Anterior cingulate cortex (tissue), 58 donors: ENCODE measurements around the gene PXDC1.
A peak's percentile ranks its signal among the peaks of the same experiment; 100 is the strongest.

Source experiments
- DNase-seq, 58 donors: peaks; one replicate each; lab custom pipeline; 2025; lab: John Stamatoyannopoulos, UW

PXDC1 gene

DNA sequence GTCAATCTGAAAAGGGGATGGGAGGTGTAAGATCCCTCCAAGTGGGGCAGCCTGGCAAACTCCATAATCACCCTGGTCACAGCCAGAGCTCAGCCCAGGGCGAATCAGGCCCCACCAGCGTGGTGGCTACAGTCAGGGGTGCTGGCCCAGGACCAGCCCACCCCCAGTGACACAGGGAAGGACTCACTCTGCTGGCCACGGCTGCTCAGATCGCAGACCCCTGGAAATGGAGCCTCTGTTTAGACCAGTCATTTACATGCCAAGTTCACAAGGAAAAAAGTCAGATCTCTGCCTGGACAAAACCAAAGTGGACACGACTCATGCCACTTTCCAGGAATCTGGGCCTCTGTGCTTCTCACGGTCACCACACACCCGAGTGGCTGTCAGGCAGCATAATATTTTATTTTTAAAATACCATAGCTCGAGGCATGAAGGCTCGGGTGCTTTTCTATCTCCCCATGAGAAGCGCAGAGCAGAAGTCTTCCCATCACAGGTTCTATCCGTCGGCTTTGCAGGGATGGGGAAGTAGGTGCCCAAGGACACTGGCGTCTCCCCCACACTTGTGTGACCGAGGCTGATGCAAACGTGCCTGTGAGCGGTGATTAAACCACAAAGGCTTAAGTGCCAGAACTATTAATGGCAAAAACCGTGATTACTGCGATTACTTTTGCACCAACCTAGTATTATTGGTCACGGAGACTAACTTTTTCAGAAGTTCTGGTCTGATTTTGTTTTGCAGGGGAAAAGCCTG lies 13.0 kb downstream of the PXDC1 start:
- DNase-seq, result no peak

DNA sequence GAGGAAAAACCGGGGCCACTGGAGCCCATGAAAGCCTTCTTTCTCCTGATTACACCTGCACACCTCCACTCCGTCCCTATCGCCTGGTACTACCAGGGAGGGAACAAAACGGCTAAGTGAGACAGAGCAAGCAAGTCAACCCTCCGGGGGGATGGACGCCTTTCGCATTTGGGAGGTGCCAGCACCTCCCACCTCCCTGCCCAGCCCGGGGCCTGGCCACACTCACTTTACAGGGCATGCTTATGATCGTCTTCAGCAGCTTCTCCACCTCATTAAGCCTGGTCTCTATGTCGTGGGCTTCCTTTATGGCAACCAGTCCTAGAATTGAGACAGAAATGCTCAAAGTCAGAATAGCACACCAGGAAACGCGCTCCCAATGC lies 13.7 kb downstream of the PXDC1 start:
- no peak for DNase-seq

DNA sequence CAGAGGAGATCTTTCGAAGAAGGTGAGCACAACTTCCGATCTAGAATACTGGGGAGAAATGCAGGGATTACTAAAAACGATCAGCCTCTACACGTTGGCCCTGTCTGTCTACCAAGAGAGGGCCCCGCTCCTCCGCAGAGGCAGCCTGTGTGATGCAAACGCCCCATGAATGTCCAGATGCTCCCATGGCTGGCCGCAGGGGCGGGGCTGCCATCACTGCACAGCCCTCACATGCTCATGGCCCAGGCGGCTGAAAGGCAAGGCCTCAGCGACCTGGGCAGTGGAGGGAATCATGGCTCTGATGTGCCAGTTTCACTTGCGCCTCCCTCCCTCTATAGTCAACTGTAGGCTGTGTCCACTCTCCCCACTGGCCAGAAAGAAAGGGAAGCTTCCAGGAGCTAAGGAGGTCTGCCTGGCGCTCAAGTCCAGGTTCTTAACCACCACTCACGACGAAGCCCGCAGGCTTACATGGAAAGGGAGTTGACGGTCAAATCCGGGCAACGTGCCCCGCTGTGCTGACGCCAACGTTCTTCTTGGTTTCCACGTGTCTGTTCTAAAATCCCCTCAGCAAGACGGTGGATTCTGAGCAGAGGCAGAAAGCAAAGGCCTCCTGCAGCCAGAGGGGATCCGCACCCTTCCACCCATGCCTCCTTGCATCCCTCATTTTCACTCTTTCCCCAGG lies 14.2 kb downstream of the PXDC1 start:
- peak in 7 of 58 donors; percentile 7 to 35 (median 15) for DNase-seq

DNA sequence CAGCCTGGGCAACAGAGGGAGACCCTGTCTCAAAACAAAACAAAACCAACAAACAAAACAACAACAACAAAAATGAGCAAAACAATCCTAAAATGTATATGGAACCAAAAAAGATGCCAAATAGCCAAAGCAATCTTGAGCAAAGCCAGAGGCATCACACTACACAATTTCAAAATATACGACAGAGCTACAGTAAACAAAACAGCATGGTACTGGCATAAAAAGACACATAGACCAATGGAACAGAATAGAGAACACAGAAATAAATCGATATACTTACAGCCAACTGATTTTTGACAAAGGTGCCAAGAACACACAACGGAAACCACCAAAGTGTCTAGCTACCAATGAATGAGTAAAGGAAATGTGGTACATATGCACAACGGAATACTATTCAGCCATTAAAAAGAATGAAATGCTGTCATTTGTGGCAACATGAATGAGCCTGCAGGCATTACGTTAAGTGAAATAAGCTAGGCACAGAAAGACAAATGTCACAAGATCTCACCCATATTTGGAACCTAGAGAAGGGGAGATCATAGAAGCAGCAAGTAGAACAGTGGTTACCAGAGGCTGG lies 16.4 kb downstream of the PXDC1 start:
- DNase-seq, result no peak

- DNase-seq, result no peak
Measured at GRCh38 chr6:3734023-3734422, 17.5 kb downstream of the PXDC1 start.

DNA sequence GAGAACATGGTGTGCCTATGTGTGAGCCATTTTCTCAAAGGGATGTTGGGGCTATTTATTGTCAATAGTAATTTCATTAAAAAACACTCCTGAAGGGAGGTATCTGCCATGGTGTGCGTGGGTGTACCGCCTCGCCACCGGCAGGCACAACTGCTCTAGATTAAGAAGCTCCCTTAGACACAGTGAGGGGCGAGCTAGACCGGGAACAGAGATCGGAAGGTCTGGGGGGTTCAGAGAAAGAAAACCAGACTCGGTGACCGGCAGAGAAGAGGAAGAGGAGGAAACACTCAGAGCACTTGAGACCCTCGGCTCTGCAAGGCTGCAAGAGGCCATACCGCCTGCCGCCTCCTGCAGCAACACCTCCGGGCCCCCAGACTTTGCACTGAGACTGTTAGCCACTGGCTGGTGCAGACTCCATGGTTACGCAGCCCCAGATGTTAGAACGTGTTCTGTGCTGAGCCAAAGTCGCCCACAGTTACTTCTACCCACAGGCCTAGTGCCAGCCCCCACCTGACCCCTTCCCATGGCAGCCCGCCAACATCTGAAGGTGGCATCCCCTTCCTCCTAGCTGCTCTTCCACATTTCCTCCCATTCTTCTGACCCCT lies 18.1 kb downstream of the PXDC1 start:
- no peak for DNase-seq

GRCh38 chr6:3732345-3733141 lies 19.0 kb downstream of the PXDC1 start:
- peak in 54 of 58 donors; percentile 14 to 84 (median 60) for DNase-seq

DNA sequence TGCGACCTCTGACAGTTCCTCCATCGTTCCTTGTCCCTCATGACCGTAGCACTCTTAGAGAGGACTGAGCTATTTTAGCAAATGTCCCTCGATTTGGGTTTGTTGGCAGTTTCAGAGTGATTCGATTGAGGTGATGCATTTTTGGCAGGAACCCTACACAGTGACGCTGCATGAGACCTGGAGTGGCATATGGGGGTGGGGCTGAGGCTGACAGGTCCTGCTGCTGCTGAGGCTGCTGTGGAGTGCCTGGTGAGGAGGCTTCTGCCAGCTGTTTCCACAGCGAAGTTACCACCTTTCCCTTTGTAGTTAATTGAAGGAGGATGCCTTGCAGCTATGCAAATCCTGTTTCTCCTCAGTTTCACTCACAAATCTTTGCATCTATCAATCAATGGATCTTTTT lies 19.8 kb downstream of the PXDC1 start:
- DNase-seq, result no peak

DNA sequence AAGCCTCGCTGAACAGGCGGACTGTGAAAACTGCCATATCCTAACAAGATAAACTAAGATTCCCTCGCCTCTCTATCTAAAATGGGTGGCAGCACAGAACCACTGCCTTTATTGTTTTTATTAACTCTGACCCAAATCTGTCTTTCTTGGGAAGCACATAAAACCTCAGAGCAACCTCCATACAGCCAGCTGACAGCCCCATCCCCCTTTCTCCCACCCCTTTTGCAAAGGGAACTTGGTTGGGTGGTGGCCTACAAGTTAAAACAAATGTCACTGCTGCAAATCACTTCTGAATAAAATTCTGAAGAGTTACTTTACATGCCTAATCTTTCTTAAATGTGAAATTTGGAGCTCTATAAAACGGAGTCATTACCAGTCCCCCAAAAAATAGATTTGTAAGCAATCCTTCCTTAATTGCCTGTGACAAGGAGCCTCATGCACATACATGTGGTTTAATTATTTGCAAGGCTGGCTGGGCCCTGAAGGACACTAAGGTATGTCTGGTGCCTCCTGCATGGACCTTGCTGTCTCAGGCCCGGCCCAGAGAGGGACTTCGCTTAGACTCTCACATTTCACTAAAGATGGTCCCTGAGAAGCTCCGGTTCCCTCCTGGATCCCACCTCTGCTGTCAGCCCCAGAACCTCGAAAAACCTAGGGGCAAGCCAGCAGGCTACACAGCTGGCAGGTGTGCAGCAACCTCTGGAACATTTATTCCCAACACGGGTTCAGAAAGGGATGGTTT lies 21.7 kb downstream of the PXDC1 start:
- no peak for DNase-seq

GRCh38 chr6:3727593-3728108 lies 23.9 kb downstream of the PXDC1 start:
- DNase-seq, result no peak

DNA sequence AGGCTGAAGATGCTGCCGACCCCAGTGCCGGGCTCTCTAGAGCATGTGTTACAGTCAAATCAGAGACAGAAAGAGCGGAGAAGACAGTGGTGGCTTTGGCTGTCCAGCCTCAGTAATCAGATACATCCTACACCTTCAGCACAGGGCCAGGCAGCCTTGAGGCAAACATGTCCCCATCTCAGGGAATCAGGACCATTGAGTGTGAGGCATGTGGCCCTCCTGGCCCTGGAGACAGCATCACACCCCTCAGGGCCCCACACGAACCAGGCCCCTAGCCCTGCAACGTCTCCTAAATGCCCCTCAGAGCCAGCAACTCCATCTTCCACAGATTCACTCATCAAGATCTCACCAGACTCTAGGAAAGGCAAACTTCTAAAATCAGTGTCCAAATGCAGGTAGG lies 24.5 kb downstream of the PXDC1 start:
- no peak for DNase-seq

GRCh38 chr6:3726421-3726820 lies 25.1 kb downstream of the PXDC1 start:
- no peak for DNase-seq

GRCh38 chr6:3725145-3726047 lies 26.1 kb downstream of the PXDC1 start:
- peak in 1 of 58 donors; percentile 10 for DNase-seq

GRCh38 chr6:3724451-3725144 lies 26.9 kb downstream of the PXDC1 start:
- no peak for DNase-seq

DNA sequence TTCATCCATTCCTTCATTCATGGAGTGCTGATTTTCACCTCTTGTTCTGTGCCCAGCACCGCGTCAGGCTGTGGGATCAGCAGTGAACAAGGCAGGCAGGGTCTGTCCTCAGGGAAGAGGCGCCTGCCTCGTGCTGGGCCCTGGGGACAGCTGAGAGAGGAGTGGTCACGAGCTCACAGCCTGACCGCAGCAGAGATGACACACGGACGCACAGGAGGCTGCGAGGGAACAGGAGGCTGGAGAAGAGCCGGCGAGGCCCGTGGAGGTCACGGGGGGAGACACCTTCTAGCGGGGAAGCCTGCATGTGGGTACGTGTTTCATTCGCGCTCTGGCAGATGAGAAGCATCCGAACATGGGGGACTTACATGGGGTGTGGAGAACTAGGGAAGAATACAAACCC lies 27.5 kb downstream of the PXDC1 start:
- no peak for DNase-seq

DNA sequence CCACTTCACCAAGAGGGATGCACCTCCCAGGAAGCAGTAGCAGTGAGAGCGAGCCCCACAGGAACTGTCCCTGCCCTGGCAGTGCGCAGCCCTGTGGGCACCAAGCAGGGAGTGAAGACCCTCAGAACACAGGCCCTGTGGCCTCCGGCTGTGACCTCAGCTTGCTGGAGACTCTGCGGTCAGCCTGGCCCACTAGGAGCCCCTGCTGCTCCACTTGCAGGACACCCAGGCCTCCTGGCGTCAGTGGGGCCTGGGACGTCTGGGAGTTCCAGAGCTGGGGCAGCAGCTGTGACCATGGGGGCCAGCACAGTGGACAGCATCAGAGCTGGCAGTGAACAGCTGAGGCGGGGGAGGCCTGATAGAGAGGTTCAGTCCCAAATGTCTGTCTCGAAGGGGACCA lies 28.3 kb downstream of the PXDC1 start:
- no peak for DNase-seq

- DNase-seq, result no peak
Measured at GRCh38 chr6:3722785-3723184, 28.7 kb downstream of the PXDC1 start.
